ENCODE data around the gene AGR2. TPM values are rescaled to one million over a fixed set of nuclear protein-coding genes. Genes with fewer than 3 reads are reported as not detected.

The AGR2 gene
- polyA plus RNA-seq, 1 of the 3 experiments (the other 2 are of a cell fraction): not detected

DNA sequence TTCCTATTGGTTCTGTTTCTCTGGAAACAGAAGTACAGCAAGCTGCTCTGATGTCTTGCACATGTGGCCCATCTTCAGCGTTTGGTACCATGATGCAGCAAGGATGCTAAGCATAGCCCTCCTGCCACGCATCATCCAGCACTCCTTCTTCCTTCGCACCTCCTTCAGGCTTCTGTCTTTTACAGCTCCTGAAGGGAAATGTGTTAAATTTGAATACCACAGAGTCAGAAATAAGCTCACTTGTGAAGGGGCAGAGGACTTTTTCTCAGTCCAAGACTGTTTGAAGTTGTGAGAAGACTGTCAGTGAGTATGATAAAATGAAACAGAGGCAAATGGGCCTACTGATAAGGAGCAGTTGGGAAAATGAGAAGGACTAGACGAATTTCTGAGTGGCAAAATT is 30.5 kb downstream of the AGR2 start:
- Histone ChIP-seq H3F3A (replicated peaks; ENCODE audit: insufficient read depth) (no peaks in the 10 kb centered on the region), H3K4me1 (ENCODE audit: control insufficient read depth in 1 of 2, insufficient read depth in 2 of 2, low read depth in 1 of 2, low read length in 1 of 2) (no peaks in the 10 kb centered on the region), H3K9ac (no peak overlapping the region), H3K4me3 (ENCODE audit: low read depth in 2 of 2, low read length in 1 of 2) (no peak overlapping the region), H3K36me3 (replicated peaks in 1 of 2; ENCODE audit: control insufficient read depth in 1 of 2, insufficient read depth in 2 of 2, low read length in 1 of 2) (no peaks in the 10 kb centered on the region), H2AFZ (ENCODE audit: low read depth) (no peak overlapping the region), H3K27ac (ENCODE audit: low read depth in 2 of 2, low read length in 1 of 2) (no peak overlapping the region), H4K20me1 (ENCODE audit: insufficient read depth) (no peaks in the 10 kb centered on the region), H3K9me2 (no peaks in the 10 kb centered on the region), H3K9me3 (no peaks in the 10 kb centered on the region), H3K79me2 (ENCODE audit: insufficient read depth) (no peaks in the 10 kb centered on the region), H3K4me2 (no peak overlapping the region), H3K27me3 (ENCODE audit: insufficient read depth) (no peaks in the 10 kb centered on the region)
- 40% methylated on average over 4 of the region's 4 CpGs for WGBS (ENCODE audit: low lambda C conversion rate)
- POLR2A ChIA-PET: no interaction called here
- CTCF ChIA-PET: interaction anchor here (1.2 to 1.5 kb wide), 2 partner anchors 18 to 27 kb away, joined by 3 to 5 read pairs; no protein-coding TSS in a partner anchor
- no peak for TF ChIP-seq POLR2AphosphoS5 (IDR thresholded peaks at IDR 0.05; ENCODE audit: low read depth, low read length)
- no peak for TF ChIP-seq JUND (IDR thresholded peaks at IDR 0.05)
- no peak for TF ChIP-seq MXI1 (IDR thresholded peaks at IDR 0.05; ENCODE audit: low read depth, low read length)
- TF ChIP-seq, protein P1, sequence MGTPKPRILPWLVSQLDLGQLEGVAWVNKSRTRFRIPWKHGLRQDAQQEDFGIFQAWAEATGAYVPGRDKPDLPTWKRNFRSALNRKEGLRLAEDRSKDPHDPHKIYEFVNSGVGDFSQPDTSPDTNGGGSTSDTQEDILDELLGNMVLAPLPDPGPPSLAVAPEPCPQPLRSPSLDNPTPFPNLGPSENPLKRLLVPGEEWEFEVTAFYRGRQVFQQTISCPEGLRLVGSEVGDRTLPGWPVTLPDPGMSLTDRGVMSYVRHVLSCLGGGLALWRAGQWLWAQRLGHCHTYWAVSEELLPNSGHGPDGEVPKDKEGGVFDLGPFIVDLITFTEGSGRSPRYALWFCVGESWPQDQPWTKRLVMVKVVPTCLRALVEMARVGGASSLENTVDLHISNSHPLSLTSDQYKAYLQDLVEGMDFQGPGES (IDR thresholded peaks at IDR 0.05; ENCODE audit: low read depth, low read length): no peak
- no peak for TF ChIP-seq FOXM1 (IDR thresholded peaks at IDR 0.05; ENCODE audit: low read depth)
- TF ChIP-seq, protein P2, sequence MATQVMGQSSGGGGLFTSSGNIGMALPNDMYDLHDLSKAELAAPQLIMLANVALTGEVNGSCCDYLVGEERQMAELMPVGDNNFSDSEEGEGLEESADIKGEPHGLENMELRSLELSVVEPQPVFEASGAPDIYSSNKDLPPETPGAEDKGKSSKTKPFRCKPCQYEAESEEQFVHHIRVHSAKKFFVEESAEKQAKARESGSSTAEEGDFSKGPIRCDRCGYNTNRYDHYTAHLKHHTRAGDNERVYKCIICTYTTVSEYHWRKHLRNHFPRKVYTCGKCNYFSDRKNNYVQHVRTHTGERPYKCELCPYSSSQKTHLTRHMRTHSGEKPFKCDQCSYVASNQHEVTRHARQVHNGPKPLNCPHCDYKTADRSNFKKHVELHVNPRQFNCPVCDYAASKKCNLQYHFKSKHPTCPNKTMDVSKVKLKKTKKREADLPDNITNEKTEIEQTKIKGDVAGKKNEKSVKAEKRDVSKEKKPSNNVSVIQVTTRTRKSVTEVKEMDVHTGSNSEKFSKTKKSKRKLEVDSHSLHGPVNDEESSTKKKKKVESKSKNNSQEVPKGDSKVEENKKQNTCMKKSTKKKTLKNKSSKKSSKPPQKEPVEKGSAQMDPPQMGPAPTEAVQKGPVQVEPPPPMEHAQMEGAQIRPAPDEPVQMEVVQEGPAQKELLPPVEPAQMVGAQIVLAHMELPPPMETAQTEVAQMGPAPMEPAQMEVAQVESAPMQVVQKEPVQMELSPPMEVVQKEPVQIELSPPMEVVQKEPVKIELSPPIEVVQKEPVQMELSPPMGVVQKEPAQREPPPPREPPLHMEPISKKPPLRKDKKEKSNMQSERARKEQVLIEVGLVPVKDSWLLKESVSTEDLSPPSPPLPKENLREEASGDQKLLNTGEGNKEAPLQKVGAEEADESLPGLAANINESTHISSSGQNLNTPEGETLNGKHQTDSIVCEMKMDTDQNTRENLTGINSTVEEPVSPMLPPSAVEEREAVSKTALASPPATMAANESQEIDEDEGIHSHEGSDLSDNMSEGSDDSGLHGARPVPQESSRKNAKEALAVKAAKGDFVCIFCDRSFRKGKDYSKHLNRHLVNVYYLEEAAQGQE (IDR thresholded peaks at IDR 0.05; ENCODE audit: low read depth, low read length): no peak
- no peak for TF ChIP-seq FOSL2 (IDR thresholded peaks at IDR 0.05; ENCODE audit: borderline replicate concordance, low read depth)
- no peak for TF ChIP-seq TEAD4 (IDR thresholded peaks at IDR 0.05; ENCODE audit: borderline replicate concordance, insufficient read depth)
- DNase-seq: no peak

DNA sequence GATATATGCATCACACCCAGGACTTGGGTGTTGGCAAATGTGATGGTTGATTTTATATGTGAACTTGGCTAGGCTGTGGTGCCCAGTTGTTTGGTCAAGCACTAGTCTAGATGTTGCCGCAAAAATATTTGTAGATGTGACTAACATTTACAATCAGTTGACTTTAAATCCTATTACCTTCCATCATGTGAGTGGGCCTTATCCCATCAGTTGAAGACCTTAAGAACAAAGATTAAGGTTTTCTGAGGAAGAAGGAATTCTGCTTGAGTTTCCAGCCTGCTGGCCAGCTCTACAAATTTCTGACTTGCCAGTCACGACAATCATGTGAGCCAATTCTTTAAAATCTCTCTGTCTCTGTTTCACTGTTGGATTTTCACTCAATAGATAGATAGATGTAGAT is 30.9 kb downstream of the AGR2 start:
- POLR2A ChIA-PET: no interaction called here
- Histone ChIP-seq H3K4me2 (no peak overlapping the region), H3K9me2 (no peaks in the 10 kb centered on the region), H2AFZ (ENCODE audit: low read depth) (no peak overlapping the region), H3K4me3 (ENCODE audit: low read depth in 2 of 2, low read length in 1 of 2) (no peak overlapping the region), H4K20me1 (ENCODE audit: insufficient read depth) (no peaks in the 10 kb centered on the region), H3K36me3 (replicated peaks in 1 of 2; ENCODE audit: control insufficient read depth in 1 of 2, insufficient read depth in 2 of 2, low read length in 1 of 2) (no peaks in the 10 kb centered on the region), H3K79me2 (ENCODE audit: insufficient read depth) (no peaks in the 10 kb centered on the region), H3K4me1 (ENCODE audit: control insufficient read depth in 1 of 2, insufficient read depth in 2 of 2, low read depth in 1 of 2, low read length in 1 of 2) (no peaks in the 10 kb centered on the region), H3K27me3 (ENCODE audit: insufficient read depth) (no peaks in the 10 kb centered on the region), H3K27ac (ENCODE audit: low read depth in 2 of 2, low read length in 1 of 2) (no peak overlapping the region), H3K9me3 (no peaks in the 10 kb centered on the region), H3K9ac (no peak overlapping the region), H3F3A (replicated peaks; ENCODE audit: insufficient read depth) (no peaks in the 10 kb centered on the region)
- CTCF ChIA-PET: interaction anchor here (1.2 kb wide), 1 partner anchor 28 kb away, joined by 5 read pairs; no protein-coding TSS in a partner anchor
- 91% methylated on average over 2 of the region's 2 CpGs for WGBS (ENCODE audit: low lambda C conversion rate)
- TF ChIP-seq YY1 (IDR thresholded peaks at IDR 0.05; ENCODE audit: low read depth) (no peak), TEAD4 (IDR thresholded peaks at IDR 0.05; ENCODE audit: borderline replicate concordance, insufficient read depth) (no peak), MXI1 (IDR thresholded peaks at IDR 0.05; ENCODE audit: low read depth, low read length) (no peak), CHD2 (IDR thresholded peaks at IDR 0.05; ENCODE audit: low read length, partially characterized antibody) (no peak), RAD21 (IDR thresholded peaks at IDR 0.05; ENCODE audit: low read length) (no peak), GABPA (IDR thresholded peaks at IDR 0.05; ENCODE audit: low read depth) (no peak), MEF2A (IDR thresholded peaks at IDR 0.05; ENCODE audit: borderline replicate concordance, low read depth) (no peak), NRF1 (IDR thresholded peaks at IDR 0.05; ENCODE audit: low read depth, low read length) (no peak), SMC3 (IDR thresholded peaks at IDR 0.05; ENCODE audit: low read depth, low read length) (no peak), TAF1 (IDR thresholded peaks at IDR 0.05; ENCODE audit: borderline replicate concordance, low read depth, low read length) (no peak)
- TF ChIP-seq, protein P3, sequence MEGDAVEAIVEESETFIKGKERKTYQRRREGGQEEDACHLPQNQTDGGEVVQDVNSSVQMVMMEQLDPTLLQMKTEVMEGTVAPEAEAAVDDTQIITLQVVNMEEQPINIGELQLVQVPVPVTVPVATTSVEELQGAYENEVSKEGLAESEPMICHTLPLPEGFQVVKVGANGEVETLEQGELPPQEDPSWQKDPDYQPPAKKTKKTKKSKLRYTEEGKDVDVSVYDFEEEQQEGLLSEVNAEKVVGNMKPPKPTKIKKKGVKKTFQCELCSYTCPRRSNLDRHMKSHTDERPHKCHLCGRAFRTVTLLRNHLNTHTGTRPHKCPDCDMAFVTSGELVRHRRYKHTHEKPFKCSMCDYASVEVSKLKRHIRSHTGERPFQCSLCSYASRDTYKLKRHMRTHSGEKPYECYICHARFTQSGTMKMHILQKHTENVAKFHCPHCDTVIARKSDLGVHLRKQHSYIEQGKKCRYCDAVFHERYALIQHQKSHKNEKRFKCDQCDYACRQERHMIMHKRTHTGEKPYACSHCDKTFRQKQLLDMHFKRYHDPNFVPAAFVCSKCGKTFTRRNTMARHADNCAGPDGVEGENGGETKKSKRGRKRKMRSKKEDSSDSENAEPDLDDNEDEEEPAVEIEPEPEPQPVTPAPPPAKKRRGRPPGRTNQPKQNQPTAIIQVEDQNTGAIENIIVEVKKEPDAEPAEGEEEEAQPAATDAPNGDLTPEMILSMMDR (IDR thresholded peaks at IDR 0.05): no peak
- TF ChIP-seq, protein P2 (IDR thresholded peaks at IDR 0.05; ENCODE audit: low read depth, low read length): no peak
- TF ChIP-seq, protein P4, sequence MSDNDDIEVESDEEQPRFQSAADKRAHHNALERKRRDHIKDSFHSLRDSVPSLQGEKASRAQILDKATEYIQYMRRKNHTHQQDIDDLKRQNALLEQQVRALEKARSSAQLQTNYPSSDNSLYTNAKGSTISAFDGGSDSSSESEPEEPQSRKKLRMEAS (IDR thresholded peaks at IDR 0.05; ENCODE audit: low read depth): no peak
- DNase-seq: no peak
